Bronchial epithelial cell (primary cell): ENCODE measurements around the gene ARL6IP4. TPM values are rescaled to one million over a fixed set of nuclear protein-coding genes. Genes with fewer than 3 reads are reported as not detected.

ENCODE experiments used
- DNase-seq: peaks from one replicate; pipeline ENCODE4 v3.0.0-alpha.2; 2010; ENCODE audit warnings: low read depth
- FAIRE-seq: peaks from 2 replicates; lab custom pipeline; 2011; peaks lifted over from hg19 to GRCh38; lab: Jason Lieb, UNC
- H3K27me3 ChIP-seq: 2 replicates; pipeline ENCODE4 v1.5.1; 2011; ENCODE audit warnings: low read length; ENCODE audit not compliant: control insufficient read depth, insufficient read depth
- H3K36me3 ChIP-seq: 2 replicates; pipeline ENCODE4 v1.5.1; 2011; ENCODE audit warnings: low read length; ENCODE audit not compliant: control insufficient read depth, insufficient read depth
- H3K4me3 ChIP-seq: 2 replicates; pipeline ENCODE4 v1.5.1; 2011; ENCODE audit warnings: mild to moderate bottlenecking, low read depth, low read length, control low read depth
- CTCF ChIP-seq: IDR thresholded peaks from 2 replicates; pipeline ENCODE4 v1.5.1; 2011; ENCODE audit warnings: mild to moderate bottlenecking, moderate library complexity, low read length, control low read depth, inconsistent platforms; ENCODE audit not compliant: insufficient read depth, severe bottlenecking
- total RNA-seq: library from RNA; depleted of rRNA; stranded (reverse); fragments of >200 nt; gene quantifications from 2 replicates; pipeline ENCODE4 v1.2.1, GENCODE V29; 2014

The ARL6IP4 gene
- total RNA-seq, 1 donor from 2014 or later, result 158 TPM

- Histone ChIP-seq H3K4me3 (no peak overlapping the region), H3K36me3 (peaks cover 7% of the 10 kb centered on the region), H3K27me3 (no peaks in the 10 kb centered on the region)
- DNase-seq (no peak), FAIRE-seq (peak; percentile 13)
- TF ChIP-seq CTCF, result no peak
Observed at GRCh38 chr12:123001464-123001863, 21.0 kb downstream of the ARL6IP4 start.

GRCh38 chr12:123003257-123003656, 22.8 kb downstream of the ARL6IP4 start:
- Histone ChIP-seq H3K27me3 (no peaks in the 10 kb centered on the region), H3K36me3 (peaks cover 8% of the 10 kb centered on the region), H3K4me3 (no peak overlapping the region)
- DNase-seq, result no peak
- TF ChIP-seq CTCF, result no peak
- FAIRE-seq, result no peak

GRCh38 chr12:123004287-123004686, 23.8 kb downstream of the ARL6IP4 start:
- Histone ChIP-seq H3K36me3 (peaks cover 8% of the 10 kb centered on the region), H3K4me3 (no peak overlapping the region), H3K27me3 (no peaks in the 10 kb centered on the region)
- DNase-seq (no peak), FAIRE-seq (no peak)
- TF ChIP-seq CTCF, result no peak

- DNase-seq (no peak), FAIRE-seq (no peak)
- Histone ChIP-seq H3K36me3 (peaks cover 6% of the 10 kb centered on the region), H3K4me3 (no peak overlapping the region), H3K27me3 (no peaks in the 10 kb centered on the region)
- no peak for TF ChIP-seq CTCF
Observed at GRCh38 chr12:123005081-123005626, 24.7 kb downstream of the ARL6IP4 start.

- no peak overlapping the region for H3K4me3 ChIP-seq
- peaks cover 6% of the 10 kb centered on the region for H3K36me3 ChIP-seq
- DNase-seq (no peak), FAIRE-seq (peak; percentile 23)
- no peaks in the 10 kb centered on the region for H3K27me3 ChIP-seq
- no peak for TF ChIP-seq CTCF
Observed at GRCh38 chr12:123006977-123007376, 26.5 kb downstream of the ARL6IP4 start.

GRCh38 chr12:123010110-123010509, 29.6 kb downstream of the ARL6IP4 start:
- FAIRE-seq, result no peak
- Histone ChIP-seq H3K4me3 (no peak overlapping the region), H3K27me3 (no peaks in the 10 kb centered on the region), H3K36me3 (peaks cover 1% of the 10 kb centered on the region)
- no peak for DNase-seq
- no peak for TF ChIP-seq CTCF
